ENCODE results near the gene GOLGA6C.
"Not testable (repeated sequence)": the region's sequence is repeated elsewhere in the genome, so short reads cannot be mapped to it uniquely, and the experiment has no call there.

Gene GOLGA6C

GRCh38 chr15:75235051-75235673 is 23.0 kb upstream of the GOLGA6C start:
- no peak overlapping the region for H3K27ac ChIP-seq (ENCODE audit: low read depth, low read length)
- no peak overlapping the region for H2AFZ ChIP-seq (ENCODE audit: low read length, unreplicated experiment)
- H3K27me3 ChIP-seq (ENCODE audit: insufficient read depth, low read length), result peaks cover 38% of the 10 kb centered on the region
- no peaks in the 10 kb centered on the region for H3K4me1 ChIP-seq (ENCODE audit: control insufficient read depth, insufficient read depth, low read length, unreplicated experiment)
- no peaks in the 10 kb centered on the region for H3K79me2 ChIP-seq (ENCODE audit: control insufficient read depth, insufficient read depth, low read length, unreplicated experiment)
- no peak overlapping the region for H3K4me3 ChIP-seq (ENCODE audit: low read depth, low read length)
- H3K36me3 ChIP-seq (ENCODE audit: insufficient read depth, low read length), result no peaks in the 10 kb centered on the region

DNA sequence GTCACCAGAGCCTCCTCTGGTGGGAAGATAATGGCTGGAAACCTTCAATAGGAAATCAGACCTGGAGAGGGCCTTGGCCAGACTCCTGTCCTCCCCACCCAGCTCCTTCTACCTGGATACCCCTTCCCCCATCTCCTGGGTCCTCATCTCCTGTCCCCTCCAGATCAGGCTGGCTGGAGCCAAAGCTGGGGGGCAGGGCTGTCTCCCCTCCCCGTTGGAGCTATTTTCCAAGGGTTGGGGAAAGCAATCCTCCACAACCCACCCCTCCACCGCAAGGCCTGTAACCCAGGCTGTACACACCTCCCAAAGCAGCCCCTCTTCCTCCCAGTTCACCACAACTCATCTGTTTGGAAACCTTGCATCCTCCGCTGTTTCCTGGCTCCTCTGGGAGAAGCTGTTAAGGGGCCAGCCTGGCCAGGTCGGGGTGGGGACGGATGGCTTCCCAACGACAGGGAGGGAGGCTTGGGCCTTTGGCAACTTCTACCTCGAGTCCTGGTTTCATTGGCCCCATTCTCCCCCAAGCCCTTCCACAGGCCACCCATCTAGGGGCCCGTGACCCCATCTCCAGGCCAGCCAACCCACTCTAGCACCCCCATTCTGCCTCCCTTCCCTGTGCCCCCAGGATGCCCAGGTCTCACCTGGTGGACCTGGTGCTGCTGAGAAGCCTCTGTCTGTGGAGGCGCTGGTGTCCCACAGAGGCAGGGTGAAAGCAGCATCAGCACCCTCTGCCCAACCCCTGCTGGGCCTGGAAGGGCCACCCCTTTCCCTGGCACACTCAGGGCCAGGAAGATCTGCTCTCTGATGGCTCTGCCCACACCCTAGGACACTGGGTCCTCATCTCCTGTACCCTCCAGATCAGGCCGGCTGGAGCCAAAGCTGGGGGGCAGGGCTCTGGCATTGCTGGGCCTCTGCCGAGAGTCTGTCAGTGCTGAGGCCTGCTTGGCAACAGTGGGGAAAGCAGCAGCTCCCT is 22.1 kb upstream of the GOLGA6C start:
- Histone ChIP-seq H3K79me2 (ENCODE audit: control insufficient read depth, insufficient read depth, low read length, unreplicated experiment) (no peaks in the 10 kb centered on the region), H3K4me3 (ENCODE audit: low read depth, low read length) (no peak overlapping the region), H3K4me1 (ENCODE audit: control insufficient read depth, insufficient read depth, low read length, unreplicated experiment) (no peaks in the 10 kb centered on the region), H2AFZ (ENCODE audit: low read length, unreplicated experiment) (no peak overlapping the region), H3K27ac (ENCODE audit: low read depth, low read length) (no peak overlapping the region), H3K27me3 (ENCODE audit: insufficient read depth, low read length) (peaks cover 44% of the 10 kb centered on the region), H3K36me3 (ENCODE audit: insufficient read depth, low read length) (no peaks in the 10 kb centered on the region)

DNA sequence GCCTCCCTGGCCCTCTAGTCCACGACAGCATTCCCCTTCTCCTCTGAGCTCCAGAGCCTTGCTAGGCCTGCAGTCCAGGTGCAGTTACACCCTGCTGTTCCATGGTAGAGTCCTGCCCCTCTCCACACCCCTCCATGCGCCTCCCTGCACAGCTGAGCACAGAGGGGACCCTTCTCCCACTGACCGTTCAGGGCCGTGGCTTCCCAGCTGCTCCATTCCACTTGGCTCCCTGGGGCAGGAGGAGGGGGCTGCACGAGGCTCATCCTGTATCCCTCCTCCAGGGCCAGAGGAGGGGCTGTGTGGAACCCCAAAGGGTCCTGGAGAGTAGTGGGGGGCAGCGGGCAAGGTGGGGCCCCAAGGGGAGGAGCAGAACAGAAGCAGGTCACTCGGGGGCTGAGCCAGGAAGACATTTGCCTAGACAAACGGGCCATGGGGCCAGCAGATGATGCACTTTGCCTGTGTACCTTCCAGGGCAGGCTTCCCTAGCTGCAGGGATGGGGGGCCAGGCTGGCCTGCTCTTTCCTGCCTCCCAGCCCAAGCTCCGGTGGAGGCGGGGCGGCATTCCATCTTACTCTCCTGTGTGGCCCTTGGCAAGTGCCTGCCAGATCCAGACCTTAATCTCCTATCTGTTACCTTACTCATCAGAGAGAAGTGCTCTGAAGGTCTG is 20.7 kb upstream of the GOLGA6C start:
- Histone ChIP-seq H3K27ac (ENCODE audit: low read depth, low read length) (no peak overlapping the region), H3K36me3 (ENCODE audit: insufficient read depth, low read length) (no peaks in the 10 kb centered on the region), H3K79me2 (ENCODE audit: control insufficient read depth, insufficient read depth, low read length, unreplicated experiment) (no peaks in the 10 kb centered on the region), H3K27me3 (ENCODE audit: insufficient read depth, low read length) (peaks cover 38% of the 10 kb centered on the region), H2AFZ (ENCODE audit: low read length, unreplicated experiment) (no peak overlapping the region), H3K4me1 (ENCODE audit: control insufficient read depth, insufficient read depth, low read length, unreplicated experiment) (no peaks in the 10 kb centered on the region), H3K4me3 (ENCODE audit: low read depth, low read length) (no peak overlapping the region)

DNA sequence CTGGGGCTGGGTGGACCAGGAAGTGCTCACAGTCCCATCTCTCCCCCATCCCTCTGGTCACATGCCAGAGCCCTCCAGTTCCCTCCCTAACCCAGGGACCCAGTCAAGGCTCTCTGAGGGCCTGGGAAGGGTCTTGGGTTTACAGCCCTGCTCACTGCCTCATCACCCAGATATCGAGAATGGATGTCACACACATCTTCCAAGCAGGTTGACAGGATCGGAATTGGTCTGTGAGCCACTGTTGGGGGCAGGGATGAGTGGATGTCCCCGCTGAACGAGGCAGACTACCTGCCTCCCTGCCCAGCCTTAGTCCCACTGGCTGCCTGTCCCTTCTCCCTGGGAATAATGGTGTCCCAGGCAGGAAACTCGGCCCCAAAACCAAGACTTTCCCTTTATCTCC is 20.0 kb upstream of the GOLGA6C start:
- Histone ChIP-seq H3K4me1 (ENCODE audit: control insufficient read depth, insufficient read depth, low read length, unreplicated experiment) (no peaks in the 10 kb centered on the region), H3K79me2 (ENCODE audit: control insufficient read depth, insufficient read depth, low read length, unreplicated experiment) (no peaks in the 10 kb centered on the region), H2AFZ (ENCODE audit: low read length, unreplicated experiment) (no peak overlapping the region), H3K27ac (ENCODE audit: low read depth, low read length) (no peak overlapping the region), H3K36me3 (ENCODE audit: insufficient read depth, low read length) (no peaks in the 10 kb centered on the region), H3K27me3 (ENCODE audit: insufficient read depth, low read length) (peaks cover 31% of the 10 kb centered on the region), H3K4me3 (ENCODE audit: low read depth, low read length) (no peak overlapping the region)

DNA sequence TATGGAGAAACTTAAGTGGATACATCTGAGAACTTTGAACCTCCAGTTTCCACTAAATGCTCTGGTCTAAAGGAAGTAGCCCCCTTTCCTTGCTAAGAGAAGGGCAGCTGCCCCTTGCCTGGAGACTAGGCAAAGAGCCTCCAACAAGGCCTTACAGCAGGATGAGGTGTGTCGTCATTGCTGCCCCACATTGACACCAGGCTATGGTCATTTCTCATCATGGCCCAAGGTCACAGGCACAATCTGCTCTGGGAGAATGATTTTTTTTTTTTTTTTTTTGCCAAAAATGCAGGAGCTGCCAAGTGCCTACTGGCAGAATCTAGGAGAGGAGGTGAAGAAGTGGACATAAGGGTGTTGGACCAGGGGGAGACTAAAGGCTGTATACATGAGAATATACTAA is 12.4 kb upstream of the GOLGA6C start:
- H3K4me1 ChIP-seq (ENCODE audit: control insufficient read depth, insufficient read depth, low read length, unreplicated experiment); H2AFZ ChIP-seq (ENCODE audit: low read length, unreplicated experiment); H3K4me3 ChIP-seq (ENCODE audit: low read depth, low read length); H3K36me3 ChIP-seq (ENCODE audit: insufficient read depth, low read length); H3K27ac ChIP-seq (ENCODE audit: low read depth, low read length); H3K79me2 ChIP-seq (ENCODE audit: control insufficient read depth, insufficient read depth, low read length, unreplicated experiment): not testable (repeated sequence)
- H3K27me3 ChIP-seq (ENCODE audit: insufficient read depth, low read length), result peaks cover 35% of the 10 kb centered on the region

GRCh38 chr15:75248991-75249390 is 9.1 kb upstream of the GOLGA6C start:
- not testable (repeated sequence) for H3K79me2 ChIP-seq (ENCODE audit: control insufficient read depth, insufficient read depth, low read length, unreplicated experiment); H3K27ac ChIP-seq (ENCODE audit: low read depth, low read length); H2AFZ ChIP-seq (ENCODE audit: low read length, unreplicated experiment); H3K36me3 ChIP-seq (ENCODE audit: insufficient read depth, low read length); H3K4me1 ChIP-seq (ENCODE audit: control insufficient read depth, insufficient read depth, low read length, unreplicated experiment); H3K4me3 ChIP-seq (ENCODE audit: low read depth, low read length)
- H3K27me3 ChIP-seq (ENCODE audit: insufficient read depth, low read length), result peaks cover 44% of the 10 kb centered on the region

DNA sequence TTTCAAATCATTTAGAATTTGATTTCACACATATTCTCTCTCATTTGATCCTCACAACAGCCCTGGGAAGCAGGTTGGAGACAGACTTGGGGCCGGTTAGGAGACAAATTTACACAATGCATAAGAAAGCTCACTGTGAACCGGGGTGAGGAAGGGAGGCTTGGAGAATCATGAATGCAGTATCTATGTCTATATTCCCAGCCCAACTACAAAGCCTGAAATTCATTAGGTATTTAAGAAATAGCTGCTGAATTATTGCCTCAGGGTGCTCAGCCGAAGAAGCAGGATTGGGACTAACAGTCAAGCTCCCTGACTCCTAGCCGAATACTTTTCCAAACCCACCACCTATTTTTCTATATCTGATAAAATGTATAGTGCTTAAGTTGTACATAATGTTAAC is 8.4 kb upstream of the GOLGA6C start:
- H3K36me3 ChIP-seq (ENCODE audit: insufficient read depth, low read length), result no peaks in the 10 kb centered on the region
- H3K27ac ChIP-seq (ENCODE audit: low read depth, low read length), result no peak overlapping the region
- H3K4me1 ChIP-seq (ENCODE audit: control insufficient read depth, insufficient read depth, low read length, unreplicated experiment), result no peaks in the 10 kb centered on the region
- no peak overlapping the region for H2AFZ ChIP-seq (ENCODE audit: low read length, unreplicated experiment)
- H3K27me3 ChIP-seq (ENCODE audit: insufficient read depth, low read length), result peaks cover 44% of the 10 kb centered on the region
- H3K4me3 ChIP-seq (ENCODE audit: low read depth, low read length), result no peak overlapping the region
- no peaks in the 10 kb centered on the region for H3K79me2 ChIP-seq (ENCODE audit: control insufficient read depth, insufficient read depth, low read length, unreplicated experiment)

GRCh38 chr15:75251343-75251742 is 6.8 kb upstream of the GOLGA6C start:
- H2AFZ ChIP-seq (ENCODE audit: low read length, unreplicated experiment); H3K79me2 ChIP-seq (ENCODE audit: control insufficient read depth, insufficient read depth, low read length, unreplicated experiment); H3K4me3 ChIP-seq (ENCODE audit: low read depth, low read length); H3K4me1 ChIP-seq (ENCODE audit: control insufficient read depth, insufficient read depth, low read length, unreplicated experiment); H3K36me3 ChIP-seq (ENCODE audit: insufficient read depth, low read length); H3K27ac ChIP-seq (ENCODE audit: low read depth, low read length): not testable (repeated sequence)
- H3K27me3 ChIP-seq (ENCODE audit: insufficient read depth, low read length), result peaks cover 44% of the 10 kb centered on the region

GRCh38 chr15:75252285-75252684 is 5.8 kb upstream of the GOLGA6C start:
- peaks cover 42% of the 10 kb centered on the region for H3K27me3 ChIP-seq (ENCODE audit: insufficient read depth, low read length)
- H2AFZ ChIP-seq (ENCODE audit: low read length, unreplicated experiment); H3K4me1 ChIP-seq (ENCODE audit: control insufficient read depth, insufficient read depth, low read length, unreplicated experiment); H3K27ac ChIP-seq (ENCODE audit: low read depth, low read length); H3K4me3 ChIP-seq (ENCODE audit: low read depth, low read length); H3K79me2 ChIP-seq (ENCODE audit: control insufficient read depth, insufficient read depth, low read length, unreplicated experiment); H3K36me3 ChIP-seq (ENCODE audit: insufficient read depth, low read length): not testable (repeated sequence)

DNA sequence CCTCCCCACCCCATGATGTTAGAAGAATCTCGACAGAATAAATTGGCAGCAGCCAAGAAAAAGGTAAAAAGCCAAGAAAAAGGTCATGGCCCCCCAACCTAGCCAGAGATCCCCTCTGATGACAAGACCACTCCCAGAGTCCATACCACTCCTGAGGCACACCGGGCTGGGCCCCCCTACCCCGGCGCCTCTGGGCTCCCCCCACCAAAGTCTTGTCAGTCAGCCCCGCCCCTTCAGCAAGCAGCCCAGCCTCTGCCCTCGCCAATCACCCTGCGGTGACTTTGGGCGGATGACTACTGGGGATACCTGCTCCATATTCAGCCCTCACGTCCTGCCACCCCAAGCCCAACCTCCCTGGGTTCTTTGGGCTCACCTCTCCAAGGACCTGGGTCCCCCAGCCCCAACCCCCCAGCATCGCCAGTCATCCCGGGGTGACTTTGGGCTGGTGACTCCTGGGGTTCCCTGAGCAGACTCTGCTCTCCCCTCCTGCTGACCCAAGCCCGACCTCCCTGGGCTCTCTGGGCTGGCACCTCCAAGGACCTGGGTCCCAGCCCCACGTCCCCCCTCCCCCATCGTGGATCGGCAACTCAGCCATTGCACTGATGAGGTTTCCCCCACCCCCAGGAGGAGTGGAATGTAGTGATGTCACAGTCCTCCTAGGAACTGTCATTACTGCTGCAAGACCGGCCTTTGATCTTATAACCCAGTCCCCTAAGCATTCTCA is 648 bp downstream of the GOLGA6C start:
- H3K79me2 ChIP-seq (ENCODE audit: control insufficient read depth, insufficient read depth, low read length, unreplicated experiment); H3K27ac ChIP-seq (ENCODE audit: low read depth, low read length); H3K27me3 ChIP-seq (ENCODE audit: insufficient read depth, low read length); H2AFZ ChIP-seq (ENCODE audit: low read length, unreplicated experiment); H3K36me3 ChIP-seq (ENCODE audit: insufficient read depth, low read length); H3K4me1 ChIP-seq (ENCODE audit: control insufficient read depth, insufficient read depth, low read length, unreplicated experiment); H3K4me3 ChIP-seq (ENCODE audit: low read depth, low read length): not testable (repeated sequence)
